ENCODE data around the gene ITPRID1. TPM values are rescaled to one million over a fixed set of nuclear protein-coding genes. Genes with fewer than 3 reads are reported as not detected.
A peak's percentile ranks its signal among the peaks of the same experiment; 100 is the strongest.

Gene ITPRID1
- total RNA-seq, 4 donors from 2014 or later = not detected

DNA sequence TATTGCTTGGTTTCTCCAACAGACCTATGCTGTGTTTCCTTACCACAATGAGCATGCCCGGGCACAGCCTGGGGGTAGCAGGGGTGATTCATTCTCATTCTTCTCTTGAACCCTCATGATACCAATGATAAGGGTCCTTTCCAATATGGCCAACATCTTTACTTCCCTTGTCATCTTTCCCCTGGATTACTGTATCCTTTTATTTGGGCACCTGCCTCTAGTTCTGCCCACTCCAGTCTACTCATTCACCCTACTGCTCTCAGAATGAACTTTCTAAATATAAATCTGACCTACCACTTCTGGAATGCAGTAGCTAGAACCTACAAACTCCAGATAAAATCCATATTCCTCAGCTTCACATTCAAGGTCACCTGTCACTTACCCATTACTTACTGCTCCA, 26.4 kb upstream of the ITPRID1 start:
- Histone ChIP-seq H3K27me3 (no peaks in the 10 kb centered on the region), H3K36me3 (no peaks in the 10 kb centered on the region), H3K4me1 (no peaks in the 10 kb centered on the region), H3K9me3 (no peaks in the 10 kb centered on the region), H3K4me3 (replicated peaks in 1 of 3) (no peak overlapping the region), H3K27ac (no peak overlapping the region)
- DNase-seq = no peak
- WGBS, 2 donors = 87 to 100% methylated on average over 1 of the region's 1 CpG
- TF ChIP-seq, protein P1, sequence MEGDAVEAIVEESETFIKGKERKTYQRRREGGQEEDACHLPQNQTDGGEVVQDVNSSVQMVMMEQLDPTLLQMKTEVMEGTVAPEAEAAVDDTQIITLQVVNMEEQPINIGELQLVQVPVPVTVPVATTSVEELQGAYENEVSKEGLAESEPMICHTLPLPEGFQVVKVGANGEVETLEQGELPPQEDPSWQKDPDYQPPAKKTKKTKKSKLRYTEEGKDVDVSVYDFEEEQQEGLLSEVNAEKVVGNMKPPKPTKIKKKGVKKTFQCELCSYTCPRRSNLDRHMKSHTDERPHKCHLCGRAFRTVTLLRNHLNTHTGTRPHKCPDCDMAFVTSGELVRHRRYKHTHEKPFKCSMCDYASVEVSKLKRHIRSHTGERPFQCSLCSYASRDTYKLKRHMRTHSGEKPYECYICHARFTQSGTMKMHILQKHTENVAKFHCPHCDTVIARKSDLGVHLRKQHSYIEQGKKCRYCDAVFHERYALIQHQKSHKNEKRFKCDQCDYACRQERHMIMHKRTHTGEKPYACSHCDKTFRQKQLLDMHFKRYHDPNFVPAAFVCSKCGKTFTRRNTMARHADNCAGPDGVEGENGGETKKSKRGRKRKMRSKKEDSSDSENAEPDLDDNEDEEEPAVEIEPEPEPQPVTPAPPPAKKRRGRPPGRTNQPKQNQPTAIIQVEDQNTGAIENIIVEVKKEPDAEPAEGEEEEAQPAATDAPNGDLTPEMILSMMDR (IDR thresholded peaks at IDR 0.05) = no peak
- no peak for TF ChIP-seq POLR2A (IDR thresholded peaks at IDR 0.05)
- intact Hi-C loops (cut with DNase I) = no loop called here

DNA sequence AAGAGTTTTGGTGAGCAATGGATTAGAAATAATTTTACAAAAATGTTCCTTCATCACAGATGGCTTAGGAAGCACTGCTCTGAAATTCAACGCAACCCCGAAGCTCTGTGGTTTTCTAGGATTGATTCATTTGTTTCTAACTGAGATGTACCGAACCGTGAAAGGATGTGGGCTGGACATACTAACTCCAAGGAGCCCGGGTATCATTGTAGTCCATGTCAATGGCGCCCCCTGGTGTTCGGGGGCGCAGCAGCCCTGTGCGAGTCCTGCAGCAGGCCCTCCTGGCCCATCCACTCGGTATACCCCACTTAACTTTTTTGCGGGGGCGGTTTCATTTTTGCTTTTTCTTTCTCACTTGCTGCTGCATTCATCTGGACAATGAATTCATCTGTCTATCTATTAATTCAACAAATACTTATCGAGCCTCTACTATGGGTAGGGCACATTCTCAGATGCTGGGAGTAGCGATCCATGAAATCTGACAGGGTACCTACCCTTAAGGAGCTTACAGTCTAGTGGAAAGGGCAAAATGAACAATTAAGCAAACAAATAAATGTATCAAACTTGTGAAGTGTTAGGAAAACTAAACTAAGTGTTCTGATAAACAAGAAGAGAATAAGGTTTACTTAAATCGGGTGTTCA, 25.2 kb upstream of the ITPRID1 start:
- Histone ChIP-seq H3K4me1 (no peaks in the 10 kb centered on the region), H3K27me3 (no peaks in the 10 kb centered on the region), H3K27ac (no peak overlapping the region), H3K4me3 (replicated peaks in 1 of 3) (no peak overlapping the region), H3K9me3 (no peaks in the 10 kb centered on the region), H3K36me3 (no peaks in the 10 kb centered on the region)
- WGBS, 2 donors = 36 to 39% methylated on average over 15 of the region's 15 CpGs
- TF ChIP-seq, protein P1 (IDR thresholded peaks at IDR 0.05) = peak in 1 of 6 experiments; percentile 23
- no peak for TF ChIP-seq POLR2A (IDR thresholded peaks at IDR 0.05)
- intact Hi-C loops (cut with DNase I) = no loop called here
- DNase-seq = peak; percentile 6 to 8

DNA sequence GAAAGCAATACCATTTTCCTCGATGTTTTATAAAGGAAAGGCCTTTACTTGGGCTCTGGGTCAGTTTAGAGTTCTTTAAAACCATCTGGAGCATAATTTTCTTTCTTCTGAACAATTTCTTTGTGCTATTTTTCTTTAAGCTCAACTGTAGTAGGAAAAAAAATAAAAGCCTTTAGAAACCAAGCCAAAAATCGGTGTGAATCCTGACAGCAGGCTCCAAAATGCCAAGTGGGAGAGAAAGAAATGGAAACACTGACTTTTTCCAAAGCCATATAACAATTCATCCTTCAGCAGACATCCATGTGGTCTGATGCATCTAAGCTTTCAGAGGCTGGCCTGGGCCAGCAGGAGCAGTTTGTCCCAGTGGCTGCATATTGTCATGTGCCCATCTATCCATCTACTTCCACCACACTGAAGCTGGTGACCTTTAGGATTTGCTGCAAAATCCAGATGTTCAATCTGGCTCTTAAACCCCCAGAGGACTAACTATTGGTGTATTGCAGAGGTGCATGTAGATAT, 23.0 kb upstream of the ITPRID1 start:
- TF ChIP-seq, protein P1 (IDR thresholded peaks at IDR 0.05) = no peak
- no peak for TF ChIP-seq POLR2A (IDR thresholded peaks at IDR 0.05)
- Histone ChIP-seq H3K36me3 (no peaks in the 10 kb centered on the region), H3K9me3 (no peaks in the 10 kb centered on the region), H3K27ac (no peak overlapping the region), H3K4me1 (no peaks in the 10 kb centered on the region), H3K27me3 (no peaks in the 10 kb centered on the region), H3K4me3 (replicated peaks in 1 of 3) (no peak overlapping the region)
- WGBS, 2 donors = 49 to 64% methylated on average over 2 of the region's 2 CpGs
- intact Hi-C loops (cut with DNase I) = no loop called here
- DNase-seq = no peak

DNA sequence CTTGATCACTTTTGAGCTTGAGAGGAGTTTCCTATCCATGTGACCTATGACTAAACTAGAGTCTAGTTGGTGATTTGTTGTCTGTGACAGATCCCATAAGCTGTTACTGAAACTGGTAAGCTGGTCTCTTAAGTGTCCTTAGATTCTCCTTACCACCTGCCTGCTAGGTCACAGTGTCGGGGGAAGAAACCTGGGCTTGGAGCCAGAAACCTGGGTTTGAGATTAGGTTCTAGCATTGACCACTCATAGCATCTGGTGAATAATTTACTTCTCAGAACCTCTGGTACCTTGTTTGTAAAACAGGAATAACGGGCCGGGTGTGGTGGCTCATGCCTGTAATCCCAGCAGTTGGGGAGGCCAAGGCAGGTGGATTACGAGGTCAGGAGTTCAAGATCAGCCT, 21.8 kb upstream of the ITPRID1 start:
- TF ChIP-seq, protein P1 (IDR thresholded peaks at IDR 0.05) = no peak
- no peak for TF ChIP-seq POLR2A (IDR thresholded peaks at IDR 0.05)
- H3K9me3 ChIP-seq = no peaks in the 10 kb centered on the region
- WGBS, 2 donors = 72 to 74% methylated on average over 4 of the region's 4 CpGs
- no peaks in the 10 kb centered on the region for H3K4me1 ChIP-seq
- intact Hi-C loops (cut with DNase I) = no loop called here
- no peak overlapping the region for H3K27ac ChIP-seq
- no peak overlapping the region for H3K4me3 ChIP-seq (replicated peaks in 1 of 3)
- no peaks in the 10 kb centered on the region for H3K36me3 ChIP-seq
- no peak for DNase-seq
- no peaks in the 10 kb centered on the region for H3K27me3 ChIP-seq

DNA sequence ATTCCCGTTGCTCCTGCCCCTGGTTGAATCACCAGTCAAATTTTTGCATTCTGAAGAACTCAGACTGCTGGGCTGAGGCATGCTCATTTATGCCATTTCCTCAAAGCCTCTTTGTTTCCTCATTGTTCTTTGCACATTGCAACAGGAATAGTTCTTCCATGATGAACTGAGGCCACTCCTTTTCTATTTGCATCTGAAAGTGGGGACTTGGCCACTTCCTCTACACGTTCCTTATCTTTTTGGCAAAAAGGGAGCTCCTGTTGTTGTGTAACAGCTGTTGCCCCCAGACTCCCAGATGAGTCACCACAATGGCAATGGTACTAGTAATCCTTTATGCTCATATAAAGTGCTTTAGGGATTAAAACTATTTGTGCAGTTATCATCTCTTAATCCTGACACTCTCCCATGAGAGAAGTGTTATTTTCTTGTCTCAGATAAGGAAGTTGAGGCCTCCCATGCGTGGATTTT, 20.1 kb upstream of the ITPRID1 start:
- no peaks in the 10 kb centered on the region for H3K9me3 ChIP-seq
- H3K4me3 ChIP-seq (replicated peaks in 1 of 3) = no peak overlapping the region
- H3K27ac ChIP-seq = no peak overlapping the region
- H3K4me1 ChIP-seq = no peaks in the 10 kb centered on the region
- WGBS, 2 donors = 34 to 46% methylated on average over 3 of the region's 3 CpGs
- no peak for DNase-seq
- H3K27me3 ChIP-seq = no peaks in the 10 kb centered on the region
- TF ChIP-seq, protein P1 (IDR thresholded peaks at IDR 0.05) = no peak
- TF ChIP-seq POLR2A (IDR thresholded peaks at IDR 0.05) = no peak
- intact Hi-C loops (cut with DNase I) = no loop called here
- no peaks in the 10 kb centered on the region for H3K36me3 ChIP-seq

All from thyroid gland (tissue), 4 donors.